KMS-11 (cell line): ENCODE measurements around the gene HDC.

Experiments
- H2AFZ ChIP-seq: fragments of 200-600 bp; sonication (generic); 2 replicates; pipeline ENCODE4 v1.6.1; 2016; ENCODE audit warnings: antibody characterized with exemption, mixed run types, low read depth
- H3K27ac ChIP-seq: fragments of 200-600 bp; sonication (generic); 2 replicates; pipeline ENCODE4 v1.6.1; 2016; ENCODE audit warnings: mild to moderate bottlenecking, mixed run types
- H3K27me3 ChIP-seq: fragments of 200-600 bp; sonication (generic); 2 replicates; pipeline ENCODE4 v1.6.1; 2017; ENCODE audit warnings: mild to moderate bottlenecking, low read depth, mixed run types, moderate library complexity; ENCODE audit not compliant: insufficient read depth
- H3K36me3 ChIP-seq: fragments of 200-600 bp; sonication (generic); 2 replicates; pipeline ENCODE4 v1.6.1; 2017; ENCODE audit warnings: mild to moderate bottlenecking, mixed run types; ENCODE audit not compliant: insufficient read depth
- H3K4me1 ChIP-seq: fragments of 200-600 bp; sonication (generic); 2 replicates; pipeline ENCODE4 v1.6.1; 2016; ENCODE audit warnings: mild to moderate bottlenecking, low read depth, mixed run types; ENCODE audit not compliant: poor library complexity, severe bottlenecking
- H3K4me2 ChIP-seq: fragments of 200-600 bp; sonication (generic); 2 replicates; pipeline ENCODE4 v1.7.0; 2016; ENCODE audit warnings: mild to moderate bottlenecking, mixed run types
- H3K4me3 ChIP-seq: fragments of 200-600 bp; sonication (generic); IDR thresholded peaks from 2 replicates; pipeline ENCODE4 v1.6.1; 2017; ENCODE audit warnings: low read depth, low read length, mixed read lengths; ENCODE audit not compliant: insufficient read depth
- H3K79me2 ChIP-seq: fragments of 200-600 bp; sonication (generic); 2 replicates; pipeline ENCODE4 v1.6.1; 2016; ENCODE audit warnings: low read depth, mixed run types; ENCODE audit not compliant: insufficient read depth
- H3K9ac ChIP-seq: fragments of 200-600 bp; sonication (generic); 2 replicates; pipeline ENCODE4 v1.6.1; 2016; ENCODE audit warnings: mild to moderate bottlenecking, mixed run types
- H4K20me1 ChIP-seq: fragments of 200-600 bp; sonication (generic); 2 replicates; pipeline ENCODE4 v1.6.1; 2016; ENCODE audit warnings: mild to moderate bottlenecking, mixed run types; ENCODE audit not compliant: insufficient read depth
- TF ChIP-seq, protein P1 (sequence below): fragments of 200-600 bp; sonication (generic); conservative IDR thresholded peaks from 2 replicates; pipeline ENCODE4 v1.6.1; 2017; ENCODE audit warnings: low read depth, mild to moderate bottlenecking, antibody characterized with exemption, low read length, moderate library complexity, mixed read lengths

Gene HDC

GRCh38 chr15:50277370-50277769, 11.8 kb upstream of the HDC start:
- Histone ChIP-seq H3K36me3 (no peaks in the 10 kb centered on the region), H3K4me1 (no peaks in the 10 kb centered on the region), H3K9ac (no peak overlapping the region), H3K27me3 (no peaks in the 10 kb centered on the region), H2AFZ (no peak overlapping the region), H3K4me2 (no peak overlapping the region), H3K27ac (no peak overlapping the region), H4K20me1 (no peaks in the 10 kb centered on the region), H3K79me2 (no peaks in the 10 kb centered on the region), H3K4me3 (no peak overlapping the region)
- TF ChIP-seq, protein P1, sequence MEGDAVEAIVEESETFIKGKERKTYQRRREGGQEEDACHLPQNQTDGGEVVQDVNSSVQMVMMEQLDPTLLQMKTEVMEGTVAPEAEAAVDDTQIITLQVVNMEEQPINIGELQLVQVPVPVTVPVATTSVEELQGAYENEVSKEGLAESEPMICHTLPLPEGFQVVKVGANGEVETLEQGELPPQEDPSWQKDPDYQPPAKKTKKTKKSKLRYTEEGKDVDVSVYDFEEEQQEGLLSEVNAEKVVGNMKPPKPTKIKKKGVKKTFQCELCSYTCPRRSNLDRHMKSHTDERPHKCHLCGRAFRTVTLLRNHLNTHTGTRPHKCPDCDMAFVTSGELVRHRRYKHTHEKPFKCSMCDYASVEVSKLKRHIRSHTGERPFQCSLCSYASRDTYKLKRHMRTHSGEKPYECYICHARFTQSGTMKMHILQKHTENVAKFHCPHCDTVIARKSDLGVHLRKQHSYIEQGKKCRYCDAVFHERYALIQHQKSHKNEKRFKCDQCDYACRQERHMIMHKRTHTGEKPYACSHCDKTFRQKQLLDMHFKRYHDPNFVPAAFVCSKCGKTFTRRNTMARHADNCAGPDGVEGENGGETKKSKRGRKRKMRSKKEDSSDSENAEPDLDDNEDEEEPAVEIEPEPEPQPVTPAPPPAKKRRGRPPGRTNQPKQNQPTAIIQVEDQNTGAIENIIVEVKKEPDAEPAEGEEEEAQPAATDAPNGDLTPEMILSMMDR: no peak

GRCh38 chr15:50275908-50276307, 10.4 kb upstream of the HDC start:
- no peaks in the 10 kb centered on the region for H4K20me1 ChIP-seq
- TF ChIP-seq, protein P1: no peak
- H3K79me2 ChIP-seq: no peaks in the 10 kb centered on the region
- H3K4me1 ChIP-seq: no peaks in the 10 kb centered on the region
- no peak overlapping the region for H3K4me2 ChIP-seq
- H2AFZ ChIP-seq: no peak overlapping the region
- H3K4me3 ChIP-seq: no peak overlapping the region
- H3K9ac ChIP-seq: no peak overlapping the region
- no peaks in the 10 kb centered on the region for H3K27me3 ChIP-seq
- H3K36me3 ChIP-seq: no peaks in the 10 kb centered on the region
- H3K27ac ChIP-seq: no peak overlapping the region

DNA sequence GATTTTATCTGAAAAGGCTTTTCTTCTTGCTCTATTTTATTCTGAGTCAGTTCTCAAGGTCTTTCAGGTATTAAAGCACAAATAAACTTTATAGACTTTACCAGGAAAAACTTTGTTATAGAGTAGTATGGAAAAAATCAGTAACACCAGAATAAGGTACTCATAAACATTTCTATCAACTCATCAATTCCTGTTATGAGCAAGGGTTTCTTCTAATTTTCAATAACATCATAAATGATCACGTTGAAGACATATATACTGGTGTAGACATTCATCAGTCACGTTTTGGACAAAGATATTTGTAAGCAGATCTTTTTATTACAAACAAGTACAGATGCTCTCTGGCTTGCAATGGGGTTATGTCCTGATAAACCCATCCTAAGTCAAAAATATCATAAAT, 9.6 kb upstream of the HDC start:
- no peak overlapping the region for H3K4me3 ChIP-seq
- H2AFZ ChIP-seq: no peak overlapping the region
- TF ChIP-seq, protein P1: no peak
- H3K79me2 ChIP-seq: no peaks in the 10 kb centered on the region
- no peak overlapping the region for H3K27ac ChIP-seq
- no peaks in the 10 kb centered on the region for H3K4me1 ChIP-seq
- no peaks in the 10 kb centered on the region for H3K27me3 ChIP-seq
- no peak overlapping the region for H3K9ac ChIP-seq
- H4K20me1 ChIP-seq: no peaks in the 10 kb centered on the region
- H3K4me2 ChIP-seq: no peak overlapping the region
- H3K36me3 ChIP-seq: no peaks in the 10 kb centered on the region

GRCh38 chr15:50267577-50267976, 2.1 kb upstream of the HDC start:
- no peaks in the 10 kb centered on the region for H3K27me3 ChIP-seq
- H3K27ac ChIP-seq: no peak overlapping the region
- TF ChIP-seq, protein P1: no peak
- no peak overlapping the region for H2AFZ ChIP-seq
- no peaks in the 10 kb centered on the region for H3K4me1 ChIP-seq
- H3K36me3 ChIP-seq: no peaks in the 10 kb centered on the region
- no peak overlapping the region for H3K4me2 ChIP-seq
- H3K9ac ChIP-seq: no peak overlapping the region
- H3K79me2 ChIP-seq: no peaks in the 10 kb centered on the region
- H3K4me3 ChIP-seq: no peak overlapping the region
- H4K20me1 ChIP-seq: no peaks in the 10 kb centered on the region
